Vein endothelial cell (primary cell): ENCODE measurements around the gene UAP1. TPM values are rescaled to one million over a fixed set of nuclear protein-coding genes. Genes with fewer than 3 reads are reported as not detected.

Experiments
- small RNA-seq: library from RNA; depleted of rRNA; stranded (forward); fragments of <200 nt; gene quantifications from one replicate; pipeline ENCODE3, GENCODE V24; 2012
- total RNA-seq: library from RNA; depleted of rRNA; stranded (reverse); fragments of >200 nt; gene quantifications from 2 replicates; pipeline ENCODE4 v1.2.3, GENCODE V29; 2012

Gene UAP1
- total RNA-seq: 112 and 130 TPM in 2 replicates

GRCh38 chr1:162561616-162562469 lies at the start of gene UAP1:
UAP1 (plus strand) TSS chr1:162561722; CDS start chr1:162566069, 4,347 bp downstream.

GRCh38 chr1:162632217-162632666 lies 70.7 kb downstream of the UAP1 start, which contains the start of gene DDR2:
DDR2 (plus strand) TSS chr1:162632464; CDS start chr1:162719064, 86,600 bp downstream.

Small RNA genes within 50 kb of the gene (small RNA-seq; reads per million reads assigned to genes)
- not detected for gene UQCRBP2

Other genes with a start within 250 kb of the UAP1 start
- gene SPATA46, start 184.9 kb upstream of the UAP1 start, total RNA-seq: not detected in 2 replicates
- gene C1orf226, start 180.0 kb upstream of the UAP1 start, total RNA-seq: 1.3 and 2.3 TPM in 2 replicates
- not detected in 2 replicates for gene SH2D1B, start 149.6 kb upstream of the UAP1 start, total RNA-seq
- 65.3 and 81.3 TPM in 2 replicates for gene UHMK1, start 63.9 kb upstream of the UAP1 start, total RNA-seq
- gene DDR2, start 70.7 kb downstream of the UAP1 start, total RNA-seq: 15.2 and 16.7 TPM in 2 replicates
- gene HSD17B7, start 229.0 kb downstream of the UAP1 start, total RNA-seq: 11.4 and 26.2 TPM in 2 replicates